ENCODE data around the gene MOXD1. TPM values are rescaled to one million over a fixed set of nuclear protein-coding genes. Genes with fewer than 3 reads are reported as not detected.
"Not testable (repeated sequence)": the region's sequence is repeated elsewhere in the genome, so short reads cannot be mapped to it uniquely, and the experiment has no call there.

The MOXD1 gene
- polyA plus RNA-seq, 1 donor from 2014 or later = 14.7 TPM

DNA sequence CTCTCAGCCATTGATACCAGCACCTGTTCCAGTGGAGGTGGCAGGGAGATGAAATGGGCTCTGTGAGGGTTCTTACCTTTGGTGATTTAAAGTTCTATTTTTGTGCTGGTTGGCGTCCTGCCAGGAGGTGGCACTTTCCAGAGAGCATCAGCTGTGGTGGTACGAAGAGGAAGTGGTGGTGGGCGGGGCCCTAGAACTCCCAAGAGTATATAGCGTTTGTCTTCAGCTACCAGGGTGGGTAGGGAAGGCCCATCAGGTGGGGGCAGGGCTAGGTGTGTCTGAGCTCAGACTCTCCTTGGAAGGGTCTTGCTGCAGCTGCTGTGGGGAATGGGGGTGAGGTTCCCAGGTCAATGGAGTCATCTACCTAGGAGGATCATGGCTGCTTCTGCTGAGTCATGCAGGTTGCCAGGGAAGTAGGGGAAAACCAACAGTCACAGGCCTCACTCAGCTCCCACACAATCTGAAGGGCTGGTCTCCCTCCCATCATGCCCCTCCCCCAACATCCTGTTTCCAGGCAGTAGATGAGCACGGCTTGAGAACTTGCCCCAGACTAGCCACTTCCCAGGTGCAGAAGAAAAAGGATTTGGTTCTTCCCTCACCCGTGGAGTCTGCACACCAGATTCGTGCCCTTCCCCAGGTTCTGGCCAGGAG, 46.6 kb downstream of the MOXD1 start:
- H3K27me3 ChIP-seq (ENCODE audit: insufficient read depth, low read depth, low read length) = no peaks in the 10 kb centered on the region
- H3K4me3 ChIP-seq (ENCODE audit: low read length) = no peak overlapping the region
- H3K9me3 ChIP-seq (ENCODE audit: low read length) = no peaks in the 10 kb centered on the region
- H3K4me2 ChIP-seq (ENCODE audit: low read length) = no peak overlapping the region
- H3K9ac ChIP-seq (ENCODE audit: low read length) = no peak overlapping the region
- no peak for TF ChIP-seq RAD21 (conservative IDR thresholded peaks at IDR 0.05)
- TF ChIP-seq REST (IDR thresholded peaks at IDR 0.05; ENCODE audit: borderline replicate concordance) = no peak
- no peak for TF ChIP-seq SMC3 (conservative IDR thresholded peaks at IDR 0.05; ENCODE audit: poor library complexity)
- no peak for TF ChIP-seq POLR2AphosphoS5 (IDR thresholded peaks at IDR 0.05)
- TF ChIP-seq EZH2 (IDR thresholded peaks at IDR 0.05; ENCODE audit: borderline replicate concordance, insufficient read depth, low read length, poor library complexity, severe bottlenecking) = no peak
- TF ChIP-seq TAF1 (IDR thresholded peaks at IDR 0.05; ENCODE audit: low read depth) = no peak
- H3K27ac ChIP-seq (ENCODE audit: low read length) = no peak overlapping the region
- no peak overlapping the region for H2AFZ ChIP-seq (ENCODE audit: low read depth, low read length)
- no peaks in the 10 kb centered on the region for H3K36me3 ChIP-seq (ENCODE audit: insufficient read depth, low read length)
- H3K9me2 ChIP-seq (ENCODE audit: insufficient read depth, low read length) = no peaks in the 10 kb centered on the region
- no peaks in the 10 kb centered on the region for H3F3A ChIP-seq (ENCODE audit: insufficient read depth, low read length, poor library complexity, severe bottlenecking)
- H4K20me1 ChIP-seq (ENCODE audit: insufficient read depth) = no peaks in the 10 kb centered on the region
- no peaks in the 10 kb centered on the region for H3K79me2 ChIP-seq (replicated peaks; ENCODE audit: insufficient read depth, low read length)

DNA sequence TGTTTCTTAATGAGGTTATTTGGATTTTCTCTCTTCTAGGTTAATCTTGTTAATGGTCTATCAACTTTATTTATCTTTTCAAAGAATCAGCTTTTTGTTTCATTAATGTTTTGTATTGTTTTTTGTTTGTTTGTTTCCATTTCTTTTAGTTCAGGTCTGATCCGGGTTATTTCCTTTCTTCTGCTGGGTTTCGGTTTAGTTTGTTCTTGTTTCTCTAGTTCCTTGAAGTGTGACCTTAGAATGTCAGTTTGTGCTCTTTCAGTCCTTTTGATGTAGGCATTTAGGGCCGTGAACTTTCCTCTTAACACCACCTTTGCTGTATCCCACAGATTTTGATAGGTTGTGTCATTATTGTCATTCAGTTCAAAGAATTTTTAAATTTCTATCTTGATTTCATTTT, 49.3 kb downstream of the MOXD1 start:
- H4K20me1 ChIP-seq (ENCODE audit: insufficient read depth); H3K9me3 ChIP-seq (ENCODE audit: low read length); H2AFZ ChIP-seq (ENCODE audit: low read depth, low read length); H3K9me2 ChIP-seq (ENCODE audit: insufficient read depth, low read length); H3K9ac ChIP-seq (ENCODE audit: low read length); H3K27me3 ChIP-seq (ENCODE audit: insufficient read depth, low read depth, low read length); H3K36me3 ChIP-seq (ENCODE audit: insufficient read depth, low read length); H3K79me2 ChIP-seq (replicated peaks; ENCODE audit: insufficient read depth, low read length); H3K4me3 ChIP-seq (ENCODE audit: low read length); H3F3A ChIP-seq (ENCODE audit: insufficient read depth, low read length, poor library complexity, severe bottlenecking); H3K4me2 ChIP-seq (ENCODE audit: low read length); H3K27ac ChIP-seq (ENCODE audit: low read length): not testable (repeated sequence)

- Histone ChIP-seq H3K27ac (ENCODE audit: low read length) (no peak overlapping the region), H3K9me2 (ENCODE audit: insufficient read depth, low read length) (no peaks in the 10 kb centered on the region), H3F3A (ENCODE audit: insufficient read depth, low read length, poor library complexity, severe bottlenecking) (no peaks in the 10 kb centered on the region), H3K36me3 (ENCODE audit: insufficient read depth, low read length) (no peaks in the 10 kb centered on the region), H4K20me1 (ENCODE audit: insufficient read depth) (no peaks in the 10 kb centered on the region), H2AFZ (ENCODE audit: low read depth, low read length) (no peak overlapping the region), H3K9me3 (ENCODE audit: low read length) (no peaks in the 10 kb centered on the region), H3K4me2 (ENCODE audit: low read length) (no peak overlapping the region), H3K9ac (ENCODE audit: low read length) (no peak overlapping the region), H3K27me3 (ENCODE audit: insufficient read depth, low read depth, low read length) (no peaks in the 10 kb centered on the region), H3K4me3 (ENCODE audit: low read length) (no peak overlapping the region), H3K79me2 (replicated peaks; ENCODE audit: insufficient read depth, low read length) (no peaks in the 10 kb centered on the region)
- TF ChIP-seq REST (IDR thresholded peaks at IDR 0.05; ENCODE audit: borderline replicate concordance) (no peak), MXI1 (conservative IDR thresholded peaks at IDR 0.05; ENCODE audit: poor library complexity, severe bottlenecking) (no peak), SMC3 (conservative IDR thresholded peaks at IDR 0.05; ENCODE audit: poor library complexity) (no peak), RAD21 (conservative IDR thresholded peaks at IDR 0.05) (no peak), TAF1 (IDR thresholded peaks at IDR 0.05; ENCODE audit: low read depth) (no peak), POLR2AphosphoS5 (IDR thresholded peaks at IDR 0.05) (no peak), EZH2 (IDR thresholded peaks at IDR 0.05; ENCODE audit: borderline replicate concordance, insufficient read depth, low read length, poor library complexity, severe bottlenecking) (no peak), CTCF (IDR thresholded peaks at IDR 0.05; ENCODE audit: poor library complexity, severe bottlenecking) (no peak), EP300 (conservative IDR thresholded peaks at IDR 0.05; ENCODE audit: poor library complexity, severe bottlenecking) (no peak)
These were observed 53.0 kb downstream of the MOXD1 start for GRCh38 chr6:132348231-132348630.
